GM19043 (cell line): ENCODE results near the gene MDP1.
"Not testable (repeated sequence)": the region's sequence is repeated elsewhere in the genome, so short reads cannot be mapped to it uniquely, and the experiment has no call there.

Experiments used
- ATAC-seq: cut with Tn5 transposase; IDR thresholded peaks from one replicate; pipeline ENCODE4 v1.9.1; 2021; ENCODE audit warnings: low read depth; ENCODE audit not compliant: unreplicated experiment

The MDP1 gene

GRCh38 chr14:24232645-24233537 is 17.0 kb upstream of the MDP1 start, which contains the start of gene GMPR2:
Gene GMPR2 (plus strand): TSS chr14:24232929. CDS start chr14:24233254, 325 bp downstream.
- ATAC-seq, result peak; percentile 50

GRCh38 chr14:24232121-24232644 is 16.3 kb upstream of the MDP1 start, which contains the start of gene NEDD8:
Gene NEDD8 (minus strand): TSS chr14:24232367. CDS start chr14:24232267, 100 bp downstream.
- ATAC-seq, result peak; percentile 71

- no peak for ATAC-seq
Measured at GRCh38 chr14:24231263-24232120, 15.6 kb upstream of the MDP1 start.

GRCh38 chr14:24228902-24229301 is 13.0 kb upstream of the MDP1 start:
- no peak for ATAC-seq

- no peak for ATAC-seq
Measured at GRCh38 chr14:24226473-24226872, 10.6 kb upstream of the MDP1 start.

- ATAC-seq, result no peak
Measured at GRCh38 chr14:24224618-24225071, 8.8 kb upstream of the MDP1 start.

DNA sequence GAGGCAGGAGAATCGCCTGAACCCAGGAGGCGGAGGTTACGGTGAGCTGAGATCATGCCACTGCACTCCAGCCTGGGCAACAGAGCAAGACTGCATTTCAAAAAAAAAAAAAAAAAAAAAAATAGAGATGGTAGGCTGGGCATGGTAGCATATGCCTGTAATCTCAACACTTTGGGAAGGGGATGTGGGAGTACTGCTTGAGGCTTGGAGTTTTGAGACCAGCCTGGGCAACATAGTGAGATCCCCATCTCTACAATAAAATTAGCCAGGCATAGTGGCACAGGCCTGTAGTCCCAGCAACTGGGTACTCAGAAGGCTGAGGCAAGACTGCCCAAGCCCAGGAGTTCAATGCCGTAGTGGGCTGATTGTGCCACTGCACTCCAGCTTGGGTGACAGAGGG is 7.1 kb upstream of the MDP1 start:
- not testable (repeated sequence) for ATAC-seq

GRCh38 chr14:24219521-24219920 is 3.7 kb upstream of the MDP1 start:
- ATAC-seq, result no peak

- no peak for ATAC-seq
Measured at GRCh38 chr14:24219080-24219479, 3.2 kb upstream of the MDP1 start.

DNA sequence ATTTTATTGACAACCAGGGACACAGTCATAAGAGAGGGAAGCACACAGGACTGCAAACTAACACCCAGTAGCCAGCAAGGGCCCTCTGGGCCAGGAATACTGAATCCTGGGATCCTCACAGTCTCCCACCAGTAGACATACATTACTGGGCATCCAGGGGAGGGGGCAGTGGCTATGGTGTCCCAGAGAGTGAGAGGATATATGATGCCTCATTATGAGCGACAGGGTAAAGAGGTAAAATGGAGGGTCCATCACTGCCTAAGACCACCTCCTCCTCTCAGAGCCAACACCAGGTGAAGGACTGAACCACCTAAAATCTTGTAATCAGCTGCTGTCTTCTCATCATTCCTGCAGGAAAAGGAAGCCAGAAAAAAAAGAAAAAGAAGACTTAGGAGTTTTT is 1.0 kb upstream of the MDP1 start:
- ATAC-seq, result not testable (repeated sequence)

GRCh38 chr14:24216345-24216699 is 456 bp upstream of the MDP1 start:
- no peak for ATAC-seq

DNA sequence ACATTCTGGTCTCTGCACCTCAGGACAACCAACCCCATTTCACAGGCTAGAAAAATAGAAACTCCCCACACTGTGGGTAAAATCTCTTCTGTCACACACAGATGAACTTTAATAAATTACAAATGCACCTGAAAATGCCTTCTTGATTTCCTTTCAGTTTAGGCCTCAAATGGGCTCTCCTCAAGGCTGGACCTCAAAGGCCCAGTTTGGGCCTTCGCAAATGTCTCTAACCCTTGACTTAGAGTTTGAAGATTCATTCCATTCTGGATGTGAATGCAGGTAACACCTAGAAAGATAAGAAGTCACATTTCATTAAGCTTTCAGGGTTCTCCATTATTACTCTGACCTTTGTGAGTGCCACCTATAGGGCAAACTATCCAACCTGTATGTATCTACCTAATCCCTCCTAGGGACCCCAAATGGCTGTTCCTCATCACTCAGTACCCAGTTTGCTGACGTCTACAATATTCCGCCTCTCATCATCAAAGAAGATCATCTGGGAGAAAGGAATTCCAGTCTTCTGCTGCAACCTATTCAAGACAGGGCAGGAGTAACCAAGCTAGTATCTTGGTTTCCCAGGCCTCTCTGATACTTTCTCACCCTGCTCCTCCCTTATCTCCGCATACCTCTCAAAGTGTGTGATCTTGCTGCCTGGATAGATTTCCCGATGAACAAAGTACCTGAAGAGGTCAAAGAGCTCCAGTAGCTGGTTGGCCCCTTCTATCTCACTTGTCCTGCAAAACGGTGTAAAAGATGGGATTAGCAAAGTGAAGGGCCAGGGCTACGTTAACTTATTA is 1.8 kb downstream of the MDP1 start:
- ATAC-seq, result no peak

- peak; percentile 71 for ATAC-seq
Measured at GRCh38 chr14:24212924-24213865, 2.7 kb downstream of the MDP1 start, which contains the start of gene CHMP4A. Gene CHMP4A (minus strand): TSS chr14:24213488. CDS start chr14:24213439, 49 bp downstream.

GRCh38 chr14:24211311-24211710 is 4.6 kb downstream of the MDP1 start:
- ATAC-seq, result no peak

GRCh38 chr14:24207625-24208024 is 8.2 kb downstream of the MDP1 start:
- ATAC-seq, result no peak

DNA sequence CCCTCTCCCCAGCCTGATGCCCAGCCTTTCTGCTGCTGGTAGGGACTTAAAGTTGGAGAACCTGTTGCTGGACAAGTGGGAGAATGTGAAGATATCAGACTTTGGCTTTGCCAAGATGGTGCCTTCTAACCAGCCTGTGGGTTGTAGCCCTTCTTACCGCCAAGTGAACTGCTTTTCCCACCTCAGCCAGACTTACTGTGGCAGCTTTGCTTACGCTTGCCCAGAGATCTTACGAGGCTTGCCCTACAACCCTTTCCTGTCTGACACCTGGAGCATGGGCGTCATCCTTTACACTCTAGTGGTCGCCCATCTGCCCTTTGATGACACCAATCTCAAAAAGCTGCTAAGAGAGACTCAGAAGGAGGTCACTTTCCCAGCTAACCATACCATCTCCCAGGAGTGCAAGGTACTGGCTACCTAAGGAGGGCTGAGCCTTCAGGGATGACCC is 8.7 kb downstream of the MDP1 start:
- ATAC-seq, result no peak

DNA sequence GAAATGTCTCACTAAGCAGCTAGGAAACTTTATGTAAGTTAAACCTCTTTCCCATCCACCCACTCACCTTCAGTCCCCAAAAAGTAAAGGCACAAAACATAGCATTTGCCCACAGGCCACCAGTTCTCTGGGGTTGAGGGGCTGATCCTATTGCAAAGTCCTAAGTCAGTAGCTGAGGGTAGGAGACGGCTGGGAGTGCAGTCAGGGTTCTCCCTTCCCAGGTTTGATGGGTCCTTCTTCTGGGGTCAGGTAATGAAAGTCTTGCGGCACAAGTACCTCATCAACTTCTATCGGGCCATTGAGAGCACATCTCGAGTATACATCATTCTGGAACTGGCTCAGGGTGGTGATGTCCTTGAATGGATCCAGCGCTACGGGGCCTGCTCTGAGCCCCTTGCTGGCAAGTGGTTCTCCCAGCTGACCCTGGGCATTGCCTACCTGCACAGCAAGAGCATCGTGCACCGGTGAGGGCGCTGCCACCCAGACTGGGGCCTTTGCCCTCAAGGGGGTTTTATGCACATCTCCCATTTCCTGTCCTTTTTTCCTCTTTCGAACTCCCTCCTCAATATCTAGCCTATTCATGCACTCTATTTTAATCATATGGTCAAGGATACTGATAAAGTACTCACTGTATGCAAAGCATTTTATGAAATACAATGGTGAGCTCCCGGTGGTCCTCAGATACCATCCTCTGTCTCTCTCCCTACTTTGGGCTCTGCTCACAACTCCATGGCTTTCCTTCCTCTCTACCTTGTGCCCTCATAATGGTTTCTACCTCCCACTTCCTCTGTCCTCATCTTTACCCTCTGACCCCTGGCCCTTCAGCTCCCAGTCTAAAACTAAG is 9.4 kb downstream of the MDP1 start:
- ATAC-seq, result no peak
